Natural killer cell (primary cell): ENCODE data around the gene TMEM61. TPM values are rescaled to one million over a fixed set of nuclear protein-coding genes. Genes with fewer than 3 reads are reported as not detected.

Source experiments
- ATAC-seq, 3 donors: fragments of 150-1000 bp in 2 of 3; fragments of 200-7000 bp in 1 of 3; cut with Tn5 transposase; 1 replicate in 1 of 3; 2 replicates in 2 of 3; pipeline ENCODE4 v1.10.0; 2021; ENCODE audit warnings: mild to moderate bottlenecking in 2 of 3, moderate library complexity in 2 of 3
- DNase-seq, 2 donors: peaks; one replicate each; pipeline versions ENCODE4 v3.0.0 to v3.0.0-alpha.2; 2013 to 2021; ENCODE audit warnings: mixed read lengths in 1 of 2
- H3K27ac ChIP-seq: one replicate; pipeline ENCODE4 v1.5.1; 2013; ENCODE audit warnings: mild to moderate bottlenecking, low read length
- H3K27me3 ChIP-seq: one replicate; pipeline ENCODE4 v1.6.1; 2013; ENCODE audit warnings: low read length; ENCODE audit not compliant: control insufficient read depth, insufficient read depth
- H3K36me3 ChIP-seq: one replicate; pipeline ENCODE4 v1.6.1; 2013; ENCODE audit warnings: low read length; ENCODE audit not compliant: control insufficient read depth, insufficient read depth
- H3K4me1 ChIP-seq: one replicate; pipeline ENCODE4 v1.6.1; 2013; ENCODE audit warnings: low read length; ENCODE audit not compliant: control insufficient read depth, insufficient read depth
- H3K4me3 ChIP-seq: one replicate; pipeline ENCODE4 v1.5.1; 2013; ENCODE audit warnings: low read length
- H3K9me3 ChIP-seq: one replicate; pipeline ENCODE4 v1.6.1; 2013; ENCODE audit warnings: low read length; ENCODE audit not compliant: control insufficient read depth, insufficient read depth
- H3K27ac Mint-ChIP-seq, 2 donors: one replicate each; pipeline ENCODE4 v1.8.0; 2022; ENCODE audit warnings: mild to moderate bottlenecking in 2 of 2, mixed read lengths in 2 of 2, moderate library complexity in 1 of 2
- H3K27me3 Mint-ChIP-seq, 2 donors: one replicate each; pipeline ENCODE4 v1.8.0; 2022; ENCODE audit warnings: low read depth in 2 of 2, mixed read lengths in 2 of 2
- H3K36me3 Mint-ChIP-seq: one replicate; pipeline ENCODE4 v1.8.0; 2022; ENCODE audit warnings: mixed read lengths
- H3K4me1 Mint-ChIP-seq, 2 donors: one replicate each; pipeline ENCODE4 v1.8.0; 2022; ENCODE audit warnings: mixed read lengths in 2 of 2
- H3K4me3 Mint-ChIP-seq: one replicate; pipeline ENCODE4 v1.8.0; 2022; ENCODE audit warnings: mild to moderate bottlenecking, moderate library complexity, mixed read lengths
- H3K9me3 Mint-ChIP-seq, 2 donors: one replicate each; pipeline ENCODE4 v1.8.0; 2022; ENCODE audit warnings: mixed read lengths in 2 of 2
- CTCF ChIP-seq: fragments of 200-600 bp; IDR thresholded peaks from one replicate; pipeline ENCODE4 v1.8.0; 2022; ENCODE audit warnings: antibody characterized with exemption
- WGBS: methylation state at CpG from one replicate; pipeline ENCODE4 v1.1.7; 2013; ENCODE audit warnings: missing lambda C conversion rate; ENCODE audit not compliant: insufficient coverage; 5-methylcytosine and 5-hydroxymethylcytosine counted together
- intact Hi-C: fragments of 100-400 bp; cut with micrococcal nuclease; formaldehyde crosslinking; loops from one replicate; pipeline ENCODE4 v1.14.2; 2022
- total RNA-seq, 4 donors: library from RNA; stranded (reverse); fragments of 120-200 nt in 1 of 4; gene quantifications; one replicate each; pipeline versions ENCODE4 v1.2.3 to v1.2.4, GENCODE V29; 2013 to 2022

The TMEM61 gene
- total RNA-seq, 3 donors from 2014 or later (not counting 1 experiment from before 2014, with no cell fraction given), result not detected

GRCh38 chr1:55005351-55006140, 25.1 kb downstream of the TMEM61 start:
- intact Hi-C loops, result no loop called here
- WGBS, result 90% methylated on average over 8 of the region's 10 CpGs
- no peak overlapping the region for H3K4me3 Mint-ChIP-seq
- no peak overlapping the region for H3K27ac ChIP-seq
- no peak for ATAC-seq
- H3K9me3 Mint-ChIP-seq, result no peaks in the 10 kb centered on the region
- peaks cover 0 to 3% of the 10 kb centered on the region in 2 donors for H3K27me3 Mint-ChIP-seq
- no peak for DNase-seq
- H3K27ac Mint-ChIP-seq, result no peak overlapping the region
- no peaks in the 10 kb centered on the region for H3K36me3 Mint-ChIP-seq
- no peaks in the 10 kb centered on the region for H3K4me1 Mint-ChIP-seq
- no peaks in the 10 kb centered on the region for H3K4me1 ChIP-seq
- no peak overlapping the region for H3K4me3 ChIP-seq
- TF ChIP-seq CTCF, result no peak
- no peaks in the 10 kb centered on the region for H3K36me3 ChIP-seq
- H3K27me3 ChIP-seq, result no peaks in the 10 kb centered on the region
- no peaks in the 10 kb centered on the region for H3K9me3 ChIP-seq

GRCh38 chr1:55006931-55007330, 26.5 kb downstream of the TMEM61 start:
- Mint-ChIP-seq H3K36me3 (no peaks in the 10 kb centered on the region), H3K4me1 (no peaks in the 10 kb centered on the region), H3K27ac (no peak overlapping the region), H3K27me3 (peaks cover 0 to 5% of the 10 kb centered on the region in 2 donors), H3K4me3 (no peak overlapping the region), H3K9me3 (no peaks in the 10 kb centered on the region)
- no peak for TF ChIP-seq CTCF
- no peak for DNase-seq
- Histone ChIP-seq H3K4me1 (no peaks in the 10 kb centered on the region), H3K36me3 (no peaks in the 10 kb centered on the region), H3K4me3 (no peak overlapping the region), H3K27ac (no peak overlapping the region), H3K27me3 (no peaks in the 10 kb centered on the region), H3K9me3 (no peaks in the 10 kb centered on the region)
- 89% methylated on average over 12 of the region's 12 CpGs for WGBS
- ATAC-seq, result no peak
- intact Hi-C loops, result no loop called here

GRCh38 chr1:55007625-55008024, 27.2 kb downstream of the TMEM61 start:
- Histone ChIP-seq H3K27ac (no peak overlapping the region), H3K9me3 (no peaks in the 10 kb centered on the region), H3K36me3 (no peaks in the 10 kb centered on the region), H3K4me1 (no peaks in the 10 kb centered on the region), H3K27me3 (no peaks in the 10 kb centered on the region), H3K4me3 (no peak overlapping the region)
- Mint-ChIP-seq H3K27ac (no peak overlapping the region), H3K36me3 (no peaks in the 10 kb centered on the region), H3K4me3 (no peak overlapping the region), H3K9me3 (no peaks in the 10 kb centered on the region), H3K4me1 (no peaks in the 10 kb centered on the region), H3K27me3 (peaks cover 5% of the 10 kb centered on the region in 2 donors)
- no peak for TF ChIP-seq CTCF
- DNase-seq (no peak), ATAC-seq (no peak)
- 89% methylated on average over 3 of the region's 3 CpGs for WGBS
- intact Hi-C loops, result no loop called here
